ENCODE data around the gene ELL.

- TF ChIP-seq POLR2A (IDR thresholded peaks at IDR 0.05) (no peak), EP300 (IDR thresholded peaks at IDR 0.05) (no peak), CTCF (IDR thresholded peaks at IDR 0.05) (no peak)
Observed at GRCh38 chr19:18396471-18397241, 125.2 kb downstream of the ELL start.

Measured in ovary (tissue), 3 donors.